Colon (tissue), 2 donors: ENCODE results near the gene GNAL.

Experiments
- FAIRE-seq: peaks from 2 replicates; lab custom pipeline; 2012; peaks lifted over from hg19 to GRCh38; lab: Jason Lieb, UNC
- donor health status: control.
- donor health status: control.

Gene GNAL

DNA sequence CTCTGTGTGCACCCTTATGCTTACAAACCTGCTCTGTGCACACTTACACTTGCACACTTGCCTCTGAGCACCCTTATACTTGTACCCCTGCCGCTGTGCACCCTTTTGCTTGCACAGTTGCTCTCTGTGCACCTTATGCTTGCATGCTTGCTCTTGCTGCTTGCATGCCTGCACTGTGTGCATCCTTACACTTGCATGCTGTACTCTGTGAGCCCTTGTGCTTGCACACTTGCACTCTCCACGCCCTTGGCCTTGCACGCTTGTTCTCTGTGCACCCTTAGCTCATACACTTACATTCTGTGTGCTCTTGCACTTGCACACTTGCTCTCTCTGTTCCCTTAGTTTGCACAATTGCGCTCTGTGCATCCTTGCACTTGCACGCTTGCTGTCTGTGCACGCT, 78.3 kb downstream of the GNAL start:
- no peak for FAIRE-seq

DNA sequence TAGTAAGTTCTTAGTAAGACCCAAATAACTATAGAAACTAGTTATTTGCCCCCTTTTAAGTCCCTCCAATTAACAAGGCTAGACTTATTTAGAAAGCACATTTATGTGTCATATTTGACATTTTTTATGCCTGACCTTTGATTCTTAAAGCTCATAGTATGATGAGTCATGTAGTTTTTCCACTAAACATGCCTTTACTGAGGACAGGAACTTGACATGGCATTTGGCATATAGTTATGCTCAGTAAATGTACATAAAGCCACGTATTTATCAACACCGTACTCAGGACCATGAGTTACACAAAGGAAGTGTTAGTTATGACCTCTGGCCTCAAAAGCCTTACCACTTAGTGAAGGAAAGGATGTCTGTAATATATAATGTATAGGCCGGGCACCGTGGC, 78.9 kb downstream of the GNAL start:
- FAIRE-seq = no peak

DNA sequence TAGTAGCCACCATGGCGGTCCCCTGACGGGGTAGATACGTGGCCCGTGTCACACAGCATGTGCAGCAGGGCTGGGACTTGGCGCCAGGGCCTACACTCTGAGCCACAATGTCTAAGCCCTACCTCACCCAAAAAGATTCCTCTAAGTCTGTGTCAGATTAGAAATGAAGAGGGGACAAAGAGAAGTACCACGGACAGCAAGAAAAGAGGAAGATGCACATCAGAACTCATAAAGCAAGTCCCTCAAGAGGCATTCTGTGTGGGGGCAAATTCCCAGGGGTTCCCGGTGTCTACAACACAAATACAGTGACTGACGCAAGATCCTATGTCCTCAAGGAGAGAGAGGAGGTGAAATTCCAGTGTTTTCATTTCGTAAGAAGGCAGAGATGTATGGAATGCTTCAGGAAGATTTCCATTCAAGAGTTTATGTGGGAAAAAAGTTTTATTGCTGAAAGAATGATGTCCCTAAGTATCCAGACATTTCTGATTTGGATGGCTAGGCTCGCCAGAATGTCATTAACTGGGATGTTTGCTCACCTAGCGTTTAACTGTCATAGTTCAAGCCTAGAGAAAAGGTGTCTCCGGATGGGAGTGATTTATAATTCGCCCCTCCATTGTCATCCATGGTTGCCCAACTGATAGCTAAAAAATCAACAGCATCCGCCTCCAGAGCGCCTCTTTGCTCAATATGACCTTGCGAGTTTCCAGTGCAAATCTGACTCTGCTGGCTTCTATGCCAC, 86.5 kb downstream of the GNAL start:
- no peak for FAIRE-seq

DNA sequence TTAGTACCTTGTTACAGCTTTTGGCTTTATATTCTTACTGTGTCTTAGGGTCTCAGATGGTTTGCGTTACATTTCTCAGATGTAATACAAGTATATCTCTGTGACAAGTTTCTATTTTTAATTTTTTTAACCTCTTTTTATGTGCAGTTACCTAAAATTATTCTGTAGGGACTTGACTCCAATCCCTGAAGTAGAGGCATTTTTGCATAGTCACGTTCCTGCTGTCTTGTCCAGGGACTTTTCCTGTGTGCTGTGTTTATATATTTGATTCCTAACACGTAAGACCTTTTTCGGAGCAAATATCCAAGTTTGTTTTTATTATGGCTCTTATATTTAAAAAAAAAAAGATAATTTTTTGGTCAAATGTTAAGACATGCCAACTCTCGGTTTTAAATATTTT, 91.0 kb downstream of the GNAL start:
- FAIRE-seq = no peak

DNA sequence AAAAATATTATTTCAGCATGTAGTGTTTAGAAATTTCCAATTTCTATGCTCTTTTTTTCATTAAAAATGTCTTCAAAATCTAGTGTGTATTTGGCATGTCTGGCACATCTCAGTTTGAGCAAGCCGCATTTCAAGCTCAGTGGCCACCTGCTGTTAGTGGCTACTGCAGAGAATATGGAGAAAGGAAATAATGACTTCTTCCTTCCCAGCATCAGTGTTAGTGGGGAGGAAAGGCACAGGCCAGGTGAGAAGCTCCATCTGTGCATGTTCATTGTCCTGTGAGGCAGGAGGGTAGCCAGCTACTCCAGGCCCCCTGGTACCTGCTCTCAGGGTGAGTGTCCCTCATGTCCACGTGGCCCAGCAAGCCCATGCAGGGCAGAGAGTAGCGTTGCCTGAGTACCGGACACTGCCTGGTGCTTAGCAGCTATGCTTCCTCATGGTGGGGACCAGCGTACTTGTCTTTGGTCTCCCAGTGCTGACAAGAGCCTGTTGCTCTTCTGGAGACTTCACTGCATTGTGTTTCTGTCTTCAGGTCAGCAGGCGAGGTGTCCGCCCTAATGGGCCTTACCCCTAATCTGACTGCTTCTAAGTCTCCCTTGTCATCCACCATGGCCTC, 94.8 kb downstream of the GNAL start:
- FAIRE-seq = no peak

DNA sequence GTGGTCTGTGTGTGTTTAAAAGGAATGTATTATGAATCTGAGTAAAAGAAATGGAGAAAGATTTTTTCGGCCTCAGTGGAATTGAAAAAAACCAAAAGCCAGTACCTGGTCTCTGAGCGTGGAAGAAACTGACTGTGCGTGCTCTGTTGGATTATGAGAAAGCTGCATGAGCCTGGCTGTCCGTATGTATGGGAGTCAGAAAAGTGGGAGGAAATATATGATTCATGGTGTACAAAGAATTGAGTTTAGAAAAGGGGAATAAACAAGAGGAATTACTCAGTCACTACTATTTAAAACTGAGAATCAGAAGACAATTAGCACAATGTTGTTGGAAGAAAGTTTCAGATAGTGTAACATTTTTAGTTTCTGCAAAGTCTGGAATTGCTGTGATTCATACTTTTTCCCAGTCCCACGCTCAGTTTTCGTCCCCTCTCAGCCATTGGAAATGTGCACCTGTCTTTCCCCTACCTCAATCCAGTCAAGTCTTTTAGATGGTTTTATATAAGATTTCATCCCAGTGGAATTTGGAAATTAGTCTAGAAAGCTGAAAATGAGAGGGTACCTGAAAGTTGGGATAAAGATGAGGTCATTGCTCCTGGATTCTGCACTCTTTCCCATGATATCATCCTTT, 95.7 kb downstream of the GNAL start:
- no peak for FAIRE-seq

DNA sequence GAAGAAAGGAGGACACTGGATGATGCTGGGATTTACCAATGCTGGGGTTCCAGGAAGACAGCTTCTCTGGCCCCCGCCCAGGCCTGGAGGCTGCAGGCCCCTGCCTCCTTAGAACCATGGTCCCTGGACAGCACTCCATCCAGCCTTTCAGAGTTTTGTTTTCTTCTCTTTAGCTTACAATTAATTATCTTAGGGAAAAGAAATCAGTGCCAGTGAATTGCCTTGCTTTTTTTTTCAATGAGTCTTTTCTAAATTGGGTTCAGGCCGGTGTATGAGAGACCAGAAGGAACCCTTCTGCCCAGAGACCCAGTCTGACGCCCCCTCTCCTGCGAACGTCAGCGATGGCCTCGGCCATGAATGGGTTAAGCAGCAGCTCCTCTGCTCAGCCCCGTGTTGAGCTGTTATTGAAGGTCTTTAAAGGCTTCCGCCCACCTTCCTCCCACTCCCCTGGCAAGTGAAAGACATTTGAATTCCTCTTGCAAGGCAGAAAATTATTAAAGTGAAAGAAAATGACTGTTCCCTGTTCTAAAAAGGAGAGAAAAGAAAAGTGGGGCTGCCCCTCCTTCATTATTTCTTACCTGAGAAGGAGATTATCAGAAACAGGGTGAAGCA, 96.5 kb downstream of the GNAL start:
- FAIRE-seq = no peak

DNA sequence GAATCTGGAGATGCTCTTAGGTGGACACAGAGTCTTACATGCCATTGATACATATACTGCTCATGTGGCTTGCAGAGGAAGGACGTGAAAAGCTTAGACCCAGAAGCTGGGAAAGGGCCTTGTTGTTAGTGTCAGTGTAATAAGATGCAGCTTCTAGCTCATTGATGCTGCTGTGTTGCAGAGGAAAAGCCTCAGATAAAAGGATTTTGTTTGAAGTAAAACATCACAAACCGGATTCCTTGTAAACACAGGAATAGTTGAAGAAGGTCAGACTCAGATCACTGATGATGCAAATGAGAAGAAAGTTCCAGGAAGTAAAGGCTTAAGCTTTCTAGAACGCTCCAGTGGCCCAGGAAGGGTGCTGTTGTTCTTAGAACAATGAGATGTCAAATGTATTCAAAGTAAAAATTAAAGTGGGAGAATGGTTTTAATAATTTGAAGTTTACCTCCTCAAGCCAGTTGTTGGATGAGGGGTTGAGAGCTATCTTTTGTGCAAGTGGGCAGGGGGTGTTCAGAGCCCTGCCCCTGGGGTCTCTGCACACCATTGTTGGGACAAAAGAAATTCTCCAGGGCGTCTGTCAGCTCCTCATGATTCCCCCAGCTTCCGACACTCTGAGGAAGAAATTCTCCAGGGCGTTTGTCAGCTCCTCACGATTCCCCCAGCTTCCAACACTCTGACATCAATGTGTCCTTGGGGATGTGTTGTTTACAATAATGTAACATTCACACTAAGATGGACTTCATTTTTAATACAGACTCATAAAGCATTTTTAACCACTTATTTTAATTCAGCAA, 100.8 kb downstream of the GNAL start:
- no peak for FAIRE-seq

DNA sequence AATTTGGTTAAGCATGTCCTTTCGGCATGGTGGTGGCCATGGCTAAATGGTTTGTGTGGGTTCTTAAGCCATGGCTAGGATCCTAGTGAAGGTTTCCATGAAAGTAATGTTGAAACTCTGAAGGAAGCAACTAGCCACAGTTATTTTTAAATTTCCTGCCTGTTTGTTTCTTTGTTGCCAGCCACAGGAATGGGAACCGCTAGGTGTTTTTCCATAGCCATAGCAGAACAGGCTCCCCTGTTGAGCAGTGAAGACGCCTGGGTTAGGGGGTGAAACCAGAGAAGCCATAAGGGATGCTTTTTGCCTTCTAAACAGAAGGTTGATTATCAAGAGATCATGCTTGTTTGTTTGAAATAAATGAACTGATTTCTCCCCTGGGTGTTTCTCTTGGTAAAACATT, 102.1 kb downstream of the GNAL start:
- FAIRE-seq = no peak

DNA sequence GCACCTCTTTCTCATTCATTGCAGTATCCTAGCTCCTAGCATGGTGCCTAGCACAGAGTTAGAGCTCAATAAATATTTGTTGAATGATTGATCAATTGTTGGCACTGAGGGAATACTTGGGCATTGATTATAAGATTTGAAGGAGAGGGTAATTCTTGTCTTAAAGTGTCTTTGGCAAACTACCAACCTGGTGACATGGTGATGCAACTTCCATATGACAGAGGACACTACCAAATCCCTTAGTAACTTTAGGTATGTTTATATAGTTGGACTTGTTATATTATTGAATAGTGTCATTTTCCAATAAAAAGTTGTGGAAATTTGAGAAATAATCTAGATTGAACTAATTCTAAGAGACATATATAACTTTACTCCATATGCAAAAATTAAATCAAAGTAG, 103.6 kb downstream of the GNAL start:
- no peak for FAIRE-seq

DNA sequence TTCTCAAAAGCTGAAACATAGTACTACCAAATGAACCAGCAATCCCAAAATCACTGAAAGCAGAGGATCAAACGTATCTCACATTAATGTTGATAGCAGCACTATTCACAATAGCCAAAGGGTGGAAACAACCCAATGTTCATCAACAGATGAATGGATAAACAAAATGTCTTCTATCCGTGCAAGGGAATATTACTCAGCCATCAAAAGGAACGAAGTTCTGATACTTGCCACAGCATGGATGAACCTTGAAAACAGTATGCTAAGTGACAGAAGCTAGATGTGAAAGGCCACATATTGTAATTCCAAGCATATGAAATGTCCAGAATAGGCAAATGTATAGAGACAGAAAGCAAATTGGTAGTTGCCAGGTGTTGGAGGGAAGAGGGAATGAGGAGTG, 105.1 kb downstream of the GNAL start:
- FAIRE-seq = no peak

DNA sequence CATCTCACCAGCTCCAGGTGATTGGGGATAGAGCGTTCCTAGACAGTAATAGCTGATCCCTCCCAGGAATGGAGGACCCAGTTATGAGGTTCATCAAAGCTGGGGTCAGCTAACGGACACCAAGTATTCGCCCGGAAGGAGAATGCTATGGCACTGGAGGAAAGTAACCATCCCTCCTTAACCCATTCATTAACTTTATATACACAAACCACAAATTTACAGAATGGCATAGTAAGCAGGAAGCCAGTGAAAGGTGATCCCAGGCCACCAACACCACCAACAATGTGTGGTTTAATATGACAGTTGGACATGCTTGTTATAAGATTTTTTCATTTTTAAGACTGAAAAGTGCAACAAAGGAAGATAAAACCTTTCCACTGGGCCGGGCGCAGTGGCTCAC, 106.9 kb downstream of the GNAL start:
- no peak for FAIRE-seq

DNA sequence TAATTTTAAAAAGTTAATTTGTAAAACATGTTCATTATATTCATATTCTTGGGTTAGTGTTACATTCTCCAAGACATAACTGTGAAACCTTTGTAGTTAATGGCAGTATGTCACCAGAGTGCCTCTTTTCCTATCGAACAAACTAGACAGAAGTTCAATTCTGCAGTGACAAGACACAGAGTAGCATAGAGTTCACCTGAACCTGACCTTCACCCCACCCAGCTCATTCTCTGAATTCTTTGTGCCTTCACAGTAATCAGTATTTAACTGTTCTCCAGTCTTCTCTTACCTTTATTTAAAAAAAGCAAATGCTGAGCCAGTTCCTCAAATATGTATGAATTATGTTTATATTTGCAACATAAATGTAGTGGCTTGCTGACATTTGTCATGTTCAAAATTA, 109.2 kb downstream of the GNAL start:
- no peak for FAIRE-seq

DNA sequence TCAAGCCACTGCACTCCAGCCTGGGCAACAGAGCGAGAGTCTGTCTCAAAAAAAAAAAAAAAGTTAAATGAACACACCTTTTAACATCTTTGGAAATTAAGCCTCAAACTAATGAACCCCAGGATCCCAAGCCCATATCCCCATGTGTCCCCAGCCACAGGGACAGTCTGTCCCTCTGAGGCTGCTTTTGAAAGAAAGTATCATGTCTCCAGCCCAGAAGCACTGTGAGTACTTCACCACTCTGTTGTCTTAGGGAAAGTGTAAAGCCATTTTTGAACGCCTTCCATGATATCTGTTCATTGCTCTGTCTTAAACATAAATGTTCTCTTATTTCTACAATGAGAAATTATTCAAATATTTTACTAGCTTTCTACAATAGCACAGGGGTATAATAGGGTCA, 110.0 kb downstream of the GNAL start:
- FAIRE-seq = no peak

DNA sequence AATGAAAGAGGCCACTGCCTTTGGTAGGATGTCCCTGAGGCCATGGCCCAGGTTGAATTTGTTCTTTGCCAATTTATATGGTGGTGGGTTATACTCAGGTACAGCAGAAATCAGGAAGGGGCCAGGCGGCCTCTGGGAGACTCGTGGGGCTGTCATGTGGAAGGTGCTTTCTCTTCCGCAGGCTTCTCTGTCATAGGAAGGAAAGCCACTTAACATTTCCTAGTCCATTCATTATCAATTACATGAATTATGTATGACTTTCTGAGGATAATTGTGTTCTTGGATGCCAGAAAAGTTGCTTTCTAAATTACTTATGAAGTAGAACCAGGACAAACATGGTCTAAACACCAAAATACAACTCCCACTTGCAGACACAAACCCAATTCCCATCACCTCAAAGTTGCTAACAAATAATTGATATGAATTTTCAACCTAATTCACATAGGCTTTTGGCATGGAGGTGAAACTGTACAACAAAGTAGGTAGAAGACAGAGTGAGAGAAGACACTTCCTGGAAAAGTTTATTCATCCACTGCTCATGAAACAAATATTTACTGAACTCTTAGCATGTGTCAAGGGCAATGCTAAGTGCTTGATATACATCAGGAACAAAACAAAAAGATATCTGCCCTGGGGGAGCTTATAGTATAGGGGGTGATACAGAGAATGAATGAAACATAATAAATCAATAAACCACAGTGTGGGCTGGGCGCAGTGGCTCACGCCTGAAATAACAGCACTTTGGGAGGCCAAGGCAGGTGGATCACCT, 111.7 kb downstream of the GNAL start:
- no peak for FAIRE-seq

DNA sequence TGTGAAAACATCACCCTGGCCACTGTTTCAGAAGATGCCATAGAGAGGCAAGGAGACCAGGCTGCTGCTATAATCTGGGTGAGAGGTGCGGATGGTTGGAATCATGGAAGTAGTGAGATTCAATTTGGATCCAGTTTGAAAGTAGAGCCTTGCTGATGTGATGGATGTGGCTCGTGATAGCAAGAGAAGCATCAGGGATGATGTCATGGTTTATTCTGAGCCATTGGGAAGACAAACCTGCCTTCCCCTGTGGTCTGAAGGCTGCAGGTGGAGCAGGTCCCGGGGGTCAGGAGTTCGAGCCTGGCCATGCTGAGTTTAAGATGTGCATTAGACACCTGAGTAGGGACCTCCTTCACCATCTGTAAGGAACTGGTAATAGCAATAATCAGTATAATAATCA, 112.5 kb downstream of the GNAL start:
- no peak for FAIRE-seq

DNA sequence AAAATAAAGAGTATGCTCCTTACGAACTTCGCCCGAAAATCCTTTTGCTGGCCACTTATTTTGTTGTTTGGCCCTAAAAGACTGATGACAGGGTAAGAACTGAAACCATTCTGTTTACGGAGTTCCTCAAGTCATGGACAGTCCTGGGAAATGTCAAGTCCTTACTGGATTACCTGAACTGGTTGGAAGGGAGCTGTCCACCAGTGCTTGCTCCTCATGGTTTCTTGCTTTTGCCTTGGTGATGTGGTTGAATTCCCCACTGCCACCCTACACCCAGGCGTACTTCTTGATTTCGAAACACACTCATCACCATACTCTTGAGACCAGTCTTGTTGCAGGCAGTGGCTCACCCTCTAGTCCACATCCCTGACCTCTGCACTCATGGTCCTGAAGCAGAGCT, 113.1 kb downstream of the GNAL start:
- FAIRE-seq = no peak

DNA sequence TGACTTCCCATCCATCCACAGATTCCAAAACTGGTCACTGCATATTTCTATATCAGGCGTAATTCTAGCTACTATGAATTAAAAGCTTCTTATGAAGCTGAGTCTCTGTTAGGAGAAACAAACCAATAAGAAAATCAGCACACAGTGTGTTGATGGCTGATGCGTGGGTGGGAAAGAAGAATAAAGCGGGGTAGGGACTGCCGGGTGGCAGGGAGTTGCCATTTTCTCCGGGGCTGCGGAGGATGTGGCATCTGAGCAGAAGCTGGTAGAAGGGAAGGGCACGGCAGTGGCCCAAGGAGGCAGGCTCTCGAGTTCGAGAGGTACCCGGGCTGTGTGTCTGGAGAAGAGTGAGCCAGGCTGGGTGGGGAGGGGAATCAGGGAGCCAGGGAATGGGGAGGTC, 113.5 kb downstream of the GNAL start:
- FAIRE-seq = no peak

DNA sequence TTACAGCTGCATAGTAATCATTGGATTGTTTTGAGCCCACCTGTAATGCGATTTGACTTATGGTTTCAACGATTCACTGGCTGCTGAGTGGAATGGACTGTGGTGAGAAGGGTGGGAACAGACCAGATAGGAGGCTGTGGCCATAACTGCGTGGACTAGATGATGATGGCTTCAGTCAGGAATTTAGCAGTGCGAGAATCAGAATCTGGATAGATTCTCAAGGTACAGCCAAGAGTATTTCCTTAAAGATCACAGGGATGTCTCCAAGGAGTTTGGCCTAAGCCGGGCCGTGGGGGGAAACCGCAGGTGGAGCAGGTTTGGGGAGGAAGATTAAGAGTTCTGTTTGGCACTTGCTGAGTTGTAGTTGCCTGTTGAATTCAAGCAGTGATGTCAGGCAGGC, 118.2 kb downstream of the GNAL start:
- FAIRE-seq = no peak

DNA sequence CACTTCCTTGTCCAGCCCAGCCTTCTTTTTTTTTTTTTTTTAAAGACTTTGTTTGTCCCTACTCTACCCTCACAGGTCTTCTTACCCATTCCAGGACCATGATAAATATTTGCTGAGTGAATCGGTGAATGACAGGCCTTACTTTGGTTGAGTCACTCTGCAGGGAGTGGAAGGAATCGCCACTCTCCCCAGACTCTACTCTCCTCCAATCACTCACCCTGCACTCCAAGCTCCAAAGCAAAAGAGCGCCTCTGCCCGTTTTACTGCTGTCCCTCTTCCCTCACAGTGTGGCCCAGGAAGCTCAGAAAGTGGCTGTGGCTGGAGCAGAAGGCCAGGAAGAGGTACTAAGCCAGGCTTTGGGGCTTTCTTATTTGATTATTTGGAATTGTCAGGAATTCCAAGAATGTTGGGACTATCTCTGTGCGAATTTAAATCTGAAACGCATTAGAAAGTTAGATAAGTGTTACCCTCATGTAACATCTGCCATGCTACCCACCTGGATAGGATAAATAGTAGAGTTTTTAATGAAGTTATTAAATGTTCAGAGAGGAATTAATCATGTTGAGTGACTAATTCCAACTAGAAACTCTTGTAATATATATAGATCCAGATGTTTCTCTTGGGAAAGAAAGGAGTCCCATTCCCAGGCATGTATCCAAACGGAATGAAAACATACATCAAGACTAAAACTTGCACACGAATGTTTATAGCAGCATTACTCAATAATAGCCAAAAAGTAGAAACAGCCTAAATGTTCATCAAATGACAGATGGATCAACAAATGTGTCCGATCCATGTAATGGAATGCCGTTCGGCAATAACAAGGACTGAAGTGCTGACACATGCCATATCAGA, 119.2 kb downstream of the GNAL start:
- FAIRE-seq = no peak

DNA sequence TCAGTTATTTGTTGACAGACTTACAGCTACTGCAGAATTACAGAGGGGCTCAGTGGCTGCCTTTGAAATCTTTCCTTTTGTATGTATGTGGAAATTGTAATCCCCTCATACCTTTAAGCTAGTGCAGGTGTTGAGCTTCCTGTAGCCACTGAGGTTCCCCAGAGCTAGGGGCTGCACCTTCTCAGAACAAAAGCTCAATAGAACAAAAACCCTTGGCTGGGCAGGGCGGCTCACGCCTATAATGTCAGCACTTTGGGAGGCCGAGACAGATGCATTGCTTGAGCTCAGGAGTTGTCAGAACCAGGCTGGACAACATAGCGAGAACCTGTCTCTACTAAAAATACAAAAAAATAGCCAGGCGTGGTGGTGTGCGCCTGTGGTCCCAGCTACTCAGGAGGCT, 120.8 kb downstream of the GNAL start:
- no peak for FAIRE-seq
